ENCODE measurements around the gene PDZD2. TPM values are rescaled to one million over a fixed set of nuclear protein-coding genes. Genes with fewer than 3 reads are reported as not detected.
"Not testable (repeated sequence)": the region's sequence is repeated elsewhere in the genome, so short reads cannot be mapped to it uniquely, and the experiment has no call there.

PDZD2 gene
- total and polyA plus RNA-seq, 9 donors = 21.2 to 58.2 (median 37.8) TPM

GRCh38 chr5:31722111-31722510 is 83.2 kb downstream of the PDZD2 start:
- Histone ChIP-seq H3K36me3 (no peaks in the 10 kb centered on the region), H3K27me3 (no peaks in the 10 kb centered on the region), H3K9me3 (no peaks in the 10 kb centered on the region), H3K4me3 (no peak overlapping the region), H3K27ac (no peak overlapping the region), H3K4me1 (ENCODE audit: insufficient read depth) (peaks cover 2% of the 10 kb centered on the region)
- WGBS, 3 donors = 10 to 18% (median 11%) methylated on average over 4 of the region's 4 CpGs
- DNase-seq = peak in 2 of 5 donors; percentile 28 to 40
- intact Hi-C loops (cut with DNase I) = no loop called here
- TF ChIP-seq POLR2A (IDR thresholded peaks at IDR 0.05) (no peak), CTCF (IDR thresholded peaks at IDR 0.05) (no peak), EP300 (IDR thresholded peaks at IDR 0.05) (no peak)

DNA sequence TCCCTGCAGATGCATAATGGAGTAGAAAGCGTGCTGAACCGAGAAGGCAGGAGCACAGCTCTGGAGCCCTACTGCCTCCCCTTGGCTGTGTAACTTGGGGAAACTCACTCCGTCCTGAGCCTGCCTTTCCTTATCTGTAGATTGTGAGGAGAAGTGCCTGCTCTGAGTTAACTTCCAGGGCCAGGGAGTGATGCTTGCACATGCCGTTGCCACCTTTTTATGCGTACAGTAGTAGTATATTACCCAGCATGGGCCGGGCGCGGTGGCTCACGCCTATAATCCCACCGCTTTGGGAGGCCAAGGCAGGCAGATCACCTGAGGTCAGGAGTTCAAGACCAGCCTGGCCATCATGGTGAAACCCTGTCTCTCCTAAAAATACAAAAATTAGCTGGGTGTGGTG is 87.1 kb downstream of the PDZD2 start:
- DNase-seq = no peak
- intact Hi-C loops (cut with DNase I) = no loop called here
- H3K4me3 ChIP-seq = no peak overlapping the region
- 96 to 98% (median 96%) methylated on average over 10 of the region's 10 CpGs for WGBS, 3 donors
- H3K4me1 ChIP-seq (ENCODE audit: insufficient read depth) = peaks cover 3% of the 10 kb centered on the region
- no peak for TF ChIP-seq POLR2A (IDR thresholded peaks at IDR 0.05)
- TF ChIP-seq CTCF (IDR thresholded peaks at IDR 0.05) = no peak
- TF ChIP-seq EP300 (IDR thresholded peaks at IDR 0.05) = no peak
- H3K9me3 ChIP-seq = no peaks in the 10 kb centered on the region
- no peaks in the 10 kb centered on the region for H3K27me3 ChIP-seq
- no peak overlapping the region for H3K27ac ChIP-seq
- H3K36me3 ChIP-seq = no peaks in the 10 kb centered on the region

- TF ChIP-seq EP300 (IDR thresholded peaks at IDR 0.05) (no peak), POLR2A (IDR thresholded peaks at IDR 0.05) (no peak), CTCF (IDR thresholded peaks at IDR 0.05) (no peak)
Observed at GRCh38 chr5:31726952-31727351, 88.0 kb downstream of the PDZD2 start.

GRCh38 chr5:31728039-31728438 is 89.1 kb downstream of the PDZD2 start:
- Histone ChIP-seq H3K9me3 (no peaks in the 10 kb centered on the region), H3K36me3 (no peaks in the 10 kb centered on the region), H3K4me3 (no peak overlapping the region)

More at GRCh38 chr5:31726952-31727351, 88.0 kb downstream of the PDZD2 start:
- intact Hi-C loops (cut with DNase I) = no loop called here
- Histone ChIP-seq H3K27ac (no peak overlapping the region), H3K9me3 (no peaks in the 10 kb centered on the region), H3K27me3 (no peaks in the 10 kb centered on the region), H3K4me3 (no peak overlapping the region), H3K4me1 (ENCODE audit: insufficient read depth) (peaks cover 3% of the 10 kb centered on the region), H3K36me3 (no peaks in the 10 kb centered on the region)
- 87 to 88% (median 88%) methylated on average over 7 of the region's 7 CpGs for WGBS, 3 donors
- no peak for DNase-seq

GRCh38 chr5:31728806-31729205 is 89.9 kb downstream of the PDZD2 start:
- H3K9me3 ChIP-seq; DNase-seq; H3K27me3 ChIP-seq; H3K27ac ChIP-seq; H3K36me3 ChIP-seq; intact Hi-C loops (cut with DNase I); H3K4me1 ChIP-seq (ENCODE audit: insufficient read depth); H3K4me3 ChIP-seq: not testable (repeated sequence)
- 95 to 99% (median 96%) methylated on average over 10 of the region's 10 CpGs for WGBS, 3 donors

More at GRCh38 chr5:31728039-31728438, 89.1 kb downstream of the PDZD2 start:
- 94 to 98% (median 95%) methylated on average over 3 of the region's 3 CpGs for WGBS, 3 donors
- no peak for DNase-seq
- Histone ChIP-seq H3K27me3 (no peaks in the 10 kb centered on the region), H3K4me1 (ENCODE audit: insufficient read depth) (peaks cover 1% of the 10 kb centered on the region), H3K27ac (no peak overlapping the region)
- TF ChIP-seq EP300 (IDR thresholded peaks at IDR 0.05) (no peak), POLR2A (IDR thresholded peaks at IDR 0.05) (no peak), CTCF (IDR thresholded peaks at IDR 0.05) (no peak)
- intact Hi-C loops (cut with DNase I) = no loop called here
